ENCODE data around the gene DPYD. TPM values are rescaled to one million over a fixed set of nuclear protein-coding genes. Genes with fewer than 3 reads are reported as not detected.

Gene DPYD
- total RNA-seq, 2 donors from 2014 or later: 9.2 to 17.5 TPM

DNA sequence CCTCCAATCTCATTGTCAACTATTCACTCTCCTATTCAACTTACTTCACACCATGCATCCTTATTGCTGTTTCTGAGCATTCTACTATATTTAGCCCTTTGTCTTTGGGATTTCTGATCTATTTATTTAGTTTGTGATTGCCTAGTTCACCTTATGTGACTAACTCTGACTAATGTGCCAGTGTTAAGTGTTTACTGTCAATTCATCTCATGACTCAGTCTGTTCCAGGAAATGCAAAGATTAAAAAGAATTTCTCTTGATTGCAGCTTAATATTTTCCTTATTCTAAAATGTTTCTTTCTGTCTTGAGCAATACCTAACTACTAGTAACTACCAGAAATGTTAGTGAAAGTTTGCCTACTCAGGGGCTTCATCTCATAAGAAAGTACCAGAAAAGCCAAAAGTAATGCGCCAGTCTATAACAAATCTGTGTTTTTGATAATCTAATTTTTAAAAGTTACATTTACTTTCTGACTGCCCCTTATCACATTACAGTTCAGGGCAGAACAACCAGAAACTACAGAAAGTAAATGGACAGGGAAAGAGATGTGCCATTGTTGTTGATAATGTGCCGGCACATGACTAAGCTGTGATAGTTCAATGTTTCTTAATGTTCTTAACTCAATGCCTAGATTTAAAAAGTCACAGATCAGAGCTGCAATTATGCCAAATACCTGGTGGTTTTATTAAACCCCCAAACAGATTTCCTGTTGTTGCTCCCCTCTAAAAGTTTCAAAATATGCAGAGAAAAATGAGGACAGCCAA lies 642.8 kb downstream of the DPYD start:
- Histone ChIP-seq H3K27ac (ENCODE audit: low read depth, low read length) (no peak overlapping the region), H3K36me3 (ENCODE audit: control insufficient read depth, insufficient read depth, low read length) (no peaks in the 10 kb centered on the region), H3K4me3 (ENCODE audit: low read length) (no peak overlapping the region), H3K27me3 (ENCODE audit: control insufficient read depth, insufficient read depth, low read length, poor library complexity, severe bottlenecking) (no peaks in the 10 kb centered on the region), H3K9ac (ENCODE audit: extremely low read depth, low read length, poor library complexity, severe bottlenecking) (no peak overlapping the region), H3K9me3 (ENCODE audit: control insufficient read depth, low read length) (no peaks in the 10 kb centered on the region), H3K4me1 (ENCODE audit: control insufficient read depth, insufficient read depth, low read length) (no peaks in the 10 kb centered on the region)
- DNase-seq: no peak
- Mint-ChIP-seq H3K36me3 (ENCODE audit: low read depth) (no peaks in the 10 kb centered on the region), H3K4me3 (no peak overlapping the region), H3K27ac (no peak overlapping the region), H3K9me3 (peaks cover 12% of the 10 kb centered on the region), H3K27me3 (ENCODE audit: insufficient read depth) (no peaks in the 10 kb centered on the region), H3K4me1 (peaks cover 6% of the 10 kb centered on the region)
- TF ChIP-seq CTCF (conservative IDR thresholded peaks at IDR 0.05): no peak
- 95 to 100% methylated on average over 1 of the region's 2 CpGs for WGBS, 2 experiments (ENCODE audit: insufficient coverage in 1 of 2, insufficient read length in 1 of 2)

- no peak overlapping the region for H3K4me3 Mint-ChIP-seq
- H3K4me1 Mint-ChIP-seq: peaks cover 33% of the 10 kb centered on the region
- no peak for DNase-seq
- Histone ChIP-seq H3K4me1 (ENCODE audit: control insufficient read depth, insufficient read depth, low read length) (peaks cover 13% of the 10 kb centered on the region), H3K9ac (ENCODE audit: extremely low read depth, low read length, poor library complexity, severe bottlenecking) (no peak overlapping the region), H3K9me3 (ENCODE audit: control insufficient read depth, low read length) (no peaks in the 10 kb centered on the region), H3K27ac (ENCODE audit: low read depth, low read length) (no peak overlapping the region), H3K36me3 (ENCODE audit: control insufficient read depth, insufficient read depth, low read length) (no peaks in the 10 kb centered on the region), H3K27me3 (ENCODE audit: control insufficient read depth, insufficient read depth, low read length, poor library complexity, severe bottlenecking) (no peaks in the 10 kb centered on the region), H3K4me3 (ENCODE audit: low read length) (peak overlapping the region; percentile 24)
- H3K27ac Mint-ChIP-seq: no peak overlapping the region
- no peak for TF ChIP-seq CTCF (conservative IDR thresholded peaks at IDR 0.05)
- peaks cover 10% of the 10 kb centered on the region for H3K9me3 Mint-ChIP-seq
- WGBS, 2 experiments (ENCODE audit: insufficient coverage in 1 of 2, insufficient read length in 1 of 2): 83 to 84% methylated on average over 3 to 6 of the region's 6 CpGs
- no peaks in the 10 kb centered on the region for H3K36me3 Mint-ChIP-seq (ENCODE audit: low read depth)
- peaks cover 2% of the 10 kb centered on the region for H3K27me3 Mint-ChIP-seq (ENCODE audit: insufficient read depth)
Measured at GRCh38 chr1:97271916-97272788, 648.7 kb downstream of the DPYD start.

- TF ChIP-seq CTCF (conservative IDR thresholded peaks at IDR 0.05): no peak
- WGBS, 2 experiments (ENCODE audit: insufficient coverage in 1 of 2, insufficient read length in 1 of 2): 65 to 69% methylated on average over 3 of the region's 3 CpGs
- Mint-ChIP-seq H3K9me3 (peaks cover 4% of the 10 kb centered on the region), H3K4me3 (no peak overlapping the region), H3K36me3 (ENCODE audit: low read depth) (no peaks in the 10 kb centered on the region), H3K27me3 (ENCODE audit: insufficient read depth) (peaks cover 2% of the 10 kb centered on the region), H3K4me1 (peaks cover 33% of the 10 kb centered on the region), H3K27ac (no peak overlapping the region)
- H3K36me3 ChIP-seq (ENCODE audit: control insufficient read depth, insufficient read depth, low read length): no peaks in the 10 kb centered on the region
- H3K27ac ChIP-seq (ENCODE audit: low read depth, low read length): no peak overlapping the region
- H3K4me1 ChIP-seq (ENCODE audit: control insufficient read depth, insufficient read depth, low read length): peaks cover 13% of the 10 kb centered on the region
- no peaks in the 10 kb centered on the region for H3K9me3 ChIP-seq (ENCODE audit: control insufficient read depth, low read length)
- H3K9ac ChIP-seq (ENCODE audit: extremely low read depth, low read length, poor library complexity, severe bottlenecking): no peak overlapping the region
- DNase-seq: no peak
- no peaks in the 10 kb centered on the region for H3K27me3 ChIP-seq (ENCODE audit: control insufficient read depth, insufficient read depth, low read length, poor library complexity, severe bottlenecking)
- H3K4me3 ChIP-seq (ENCODE audit: low read length): no peak overlapping the region
Measured at GRCh38 chr1:97270508-97271307, 650.1 kb downstream of the DPYD start.

Measured in endodermal cell (in vitro differentiated cells).